GM19035 (cell line): Measurements from ENCODE around the gene SELENOV.
A peak's percentile ranks its signal among the peaks of the same experiment; 100 is the strongest.
"Not testable (repeated sequence)": the region's sequence is repeated elsewhere in the genome, so short reads cannot be mapped to it uniquely, and the experiment has no call there.

Experiments used
- ATAC-seq: cut with Tn5 transposase; IDR thresholded peaks from one replicate; pipeline ENCODE4 v1.9.1; 2021; ENCODE audit not compliant: unreplicated experiment

SELENOV gene

DNA sequence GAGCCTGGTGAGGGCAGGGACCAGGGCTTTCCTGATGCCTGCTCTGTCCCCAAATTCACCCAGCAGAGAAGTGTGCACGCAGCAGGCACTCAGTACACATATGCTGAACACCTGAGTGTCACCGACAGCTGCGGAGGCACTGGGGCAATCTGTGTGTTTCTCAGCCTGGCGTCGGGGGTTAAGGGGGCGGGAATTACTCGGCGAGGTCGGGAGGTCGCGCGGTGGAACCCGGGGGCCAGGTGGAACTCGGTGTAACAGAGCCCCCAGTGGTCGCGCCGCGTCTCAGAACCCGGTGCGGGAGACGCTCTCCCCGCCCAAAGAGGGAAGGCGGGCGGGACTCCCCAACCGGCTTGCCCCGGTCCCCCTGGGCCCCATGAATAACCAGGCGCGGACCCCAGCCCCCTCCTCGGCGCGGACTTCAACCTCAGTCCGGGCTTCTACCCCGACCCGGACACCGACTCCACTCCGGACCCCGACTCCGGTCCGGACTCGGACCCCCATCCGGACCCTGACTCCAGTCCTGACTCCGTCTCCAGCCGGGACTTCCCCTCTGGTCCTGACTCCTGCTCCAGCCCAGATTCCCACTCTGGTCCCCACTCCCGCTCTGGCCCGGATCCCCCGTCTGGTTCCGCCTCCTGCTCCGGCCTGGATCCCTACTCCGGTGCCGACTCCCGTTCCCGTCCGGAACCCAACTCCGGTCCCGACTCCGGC lies at the start of gene SELENOV:
TSS of gene SELENOV (plus strand) at position 300 of the 711 bp plus-strand sequence. CDS start at position 374, 74 bp downstream.
- ATAC-seq, result no peak

DNA sequence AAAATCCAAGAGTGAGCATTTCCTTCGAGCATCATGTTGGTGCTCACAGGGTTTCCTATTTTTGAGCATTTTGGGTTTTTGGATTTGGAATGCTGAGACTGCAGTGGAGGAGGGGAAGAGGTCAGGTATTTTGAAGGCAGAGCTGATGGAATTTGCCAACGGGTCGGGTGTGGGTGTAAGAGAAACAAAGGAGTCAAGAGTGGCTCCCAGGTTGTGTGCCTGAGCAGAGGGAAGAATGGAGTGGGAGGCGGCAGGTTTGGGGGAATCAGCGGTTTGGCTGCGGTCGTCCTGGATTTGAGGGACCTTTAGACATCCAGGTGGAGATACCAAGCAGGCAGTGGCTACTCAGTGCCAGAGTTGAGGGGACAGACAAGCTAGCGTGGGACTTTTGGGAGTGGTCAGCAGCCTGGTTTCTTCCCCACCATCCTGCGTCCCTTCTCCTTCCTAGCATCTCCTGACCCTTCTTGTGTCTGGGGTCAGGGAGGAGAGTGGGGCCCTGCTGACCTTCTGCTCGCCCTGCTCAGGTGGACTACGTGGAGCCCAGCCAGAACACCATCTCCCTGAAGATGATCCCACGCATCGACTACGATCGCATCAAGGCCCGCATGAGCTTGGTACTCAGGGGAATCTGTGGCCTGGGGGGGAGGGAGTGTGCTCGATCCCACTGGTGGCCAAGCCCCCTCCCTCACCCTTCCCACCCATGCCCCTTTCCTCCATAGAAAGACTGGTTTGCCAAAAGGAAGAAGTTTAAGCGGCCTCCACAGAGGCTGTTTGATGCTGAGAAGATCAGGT lies 48.8 kb upstream of the SELENOV start:
- ATAC-seq, result no peak

- ATAC-seq, result no peak
Observed at GRCh38 chr19:39467941-39468340, 47.0 kb upstream of the SELENOV start.

DNA sequence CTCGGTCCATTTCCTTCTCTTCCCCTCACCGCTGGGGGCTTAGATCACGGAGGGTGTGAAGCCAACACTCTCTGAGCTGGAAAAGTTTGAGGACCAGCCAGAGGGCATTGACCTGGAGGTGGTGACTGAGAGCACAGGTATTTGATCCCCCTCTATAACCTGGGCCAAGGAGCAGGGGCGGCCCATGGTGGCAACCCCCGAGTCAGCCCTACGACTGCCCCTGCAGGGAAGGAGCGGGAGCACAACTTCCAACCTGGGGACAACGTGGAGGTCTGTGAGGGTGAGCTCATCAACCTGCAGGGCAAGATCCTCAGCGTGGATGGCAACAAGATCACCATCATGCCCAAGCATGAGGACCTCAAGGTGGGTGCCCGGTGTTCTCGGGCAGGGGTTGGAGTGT lies 45.9 kb upstream of the SELENOV start:
- ATAC-seq, result no peak

DNA sequence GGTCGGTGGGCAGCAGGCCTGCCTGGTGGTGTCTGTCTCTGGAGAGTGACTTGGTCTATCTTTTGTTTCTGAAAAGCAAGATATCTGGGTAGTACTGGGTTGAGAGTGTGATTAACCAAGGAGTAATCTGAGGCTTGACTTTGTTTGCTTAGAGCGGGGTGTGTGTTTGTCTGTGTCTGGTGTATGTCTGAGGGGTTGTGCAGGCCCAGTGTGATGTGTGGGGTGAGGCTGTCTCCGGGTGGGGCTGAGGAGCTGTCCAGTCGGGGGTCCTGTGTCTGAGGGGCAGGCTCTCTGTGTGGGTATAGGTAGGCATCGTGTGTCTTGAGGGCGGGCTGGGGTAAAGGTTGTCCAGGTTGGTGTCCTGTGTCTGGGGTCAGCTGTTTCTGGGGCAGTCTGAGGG lies 45.4 kb upstream of the SELENOV start:
- ATAC-seq, result no peak

DNA sequence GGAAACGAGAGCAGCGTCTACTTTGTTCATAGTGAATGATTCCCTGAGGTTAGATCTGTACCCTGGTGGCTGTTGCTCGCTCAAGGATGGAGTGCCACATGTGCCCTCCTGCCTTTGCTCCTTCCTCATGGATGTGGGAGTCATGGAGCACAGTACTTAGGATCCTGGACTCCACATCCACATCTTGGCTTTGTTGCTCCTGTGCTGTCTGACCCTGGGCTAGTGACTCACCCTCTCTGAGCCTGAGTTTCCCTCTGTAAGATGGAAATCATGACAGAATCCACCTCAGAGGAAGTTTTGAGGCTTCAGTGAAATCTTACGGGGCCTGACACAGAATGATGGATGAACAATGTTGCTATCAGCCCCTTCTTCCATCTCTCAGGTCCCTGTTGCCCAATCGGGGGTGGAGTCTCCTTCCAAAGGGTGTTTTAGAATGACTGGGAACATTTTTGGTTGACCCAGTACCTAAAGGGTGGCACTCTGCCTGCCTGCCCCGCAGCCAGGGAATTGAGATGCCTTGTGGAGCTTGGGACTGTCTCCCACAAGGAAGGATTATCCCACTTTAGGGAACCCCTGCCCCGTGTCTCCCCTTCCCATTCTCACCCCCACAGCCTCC lies 44.1 kb upstream of the SELENOV start:
- ATAC-seq, result no peak

GRCh38 chr19:39471756-39472536 lies 43.0 kb upstream of the SELENOV start:
- ATAC-seq, result no peak

DNA sequence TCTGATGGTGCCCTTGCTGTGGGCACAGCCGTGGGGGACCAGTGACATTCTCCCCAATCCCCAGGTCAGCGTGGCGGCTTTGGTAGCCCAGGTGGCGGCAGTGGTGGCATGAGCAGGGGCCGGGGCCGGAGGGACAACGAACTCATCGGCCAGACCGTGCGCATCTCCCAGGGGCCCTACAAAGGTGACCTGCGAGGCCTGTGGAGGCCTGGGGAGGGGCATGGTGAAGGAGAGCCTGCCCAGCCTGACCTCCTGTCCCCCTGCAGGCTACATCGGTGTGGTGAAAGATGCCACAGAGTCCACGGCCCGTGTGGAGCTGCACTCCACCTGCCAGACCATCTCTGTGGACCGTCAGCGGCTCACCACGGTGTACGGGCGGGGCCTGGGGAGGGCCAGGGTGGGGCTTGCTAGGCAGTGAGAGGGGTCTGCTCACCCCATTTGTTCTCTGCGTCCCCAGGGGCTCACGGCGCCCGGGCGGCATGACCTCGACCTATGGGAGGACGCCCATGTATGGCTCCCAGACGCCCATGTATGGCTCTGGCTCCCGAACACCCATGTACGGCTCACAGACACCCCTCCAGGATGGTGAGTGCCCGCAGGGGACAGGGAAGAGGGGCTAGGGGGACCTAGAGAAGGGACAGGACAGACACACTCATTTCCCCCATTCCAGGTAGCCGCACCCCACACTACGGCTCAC lies 42.0 kb upstream of the SELENOV start:
- no peak for ATAC-seq

DNA sequence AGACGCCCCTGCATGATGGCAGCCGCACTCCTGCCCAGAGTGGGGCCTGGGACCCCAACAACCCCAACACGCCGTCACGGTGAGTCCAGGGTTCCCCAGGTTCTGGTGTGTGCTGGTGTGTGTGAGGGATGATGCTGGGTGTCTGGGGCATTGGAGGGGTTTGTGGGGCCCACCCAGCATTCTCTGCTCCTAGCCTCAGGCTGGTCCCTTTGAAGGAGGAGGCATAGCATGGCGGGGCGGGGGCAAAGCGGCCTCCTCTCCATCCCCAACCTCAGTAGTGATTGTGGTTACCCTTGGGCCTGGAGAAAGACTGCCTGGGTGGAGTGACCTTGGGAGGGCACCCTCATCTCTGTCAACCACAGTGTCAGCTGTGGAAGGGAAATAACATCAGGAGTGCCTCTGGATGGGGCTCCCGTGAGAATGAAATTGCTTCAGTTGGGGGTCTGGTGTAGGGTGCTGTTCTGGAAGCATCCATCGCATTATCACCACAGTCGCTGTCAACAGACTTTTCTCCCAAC lies 41.4 kb upstream of the SELENOV start:
- no peak for ATAC-seq

GRCh38 chr19:39474139-39474620 lies 40.8 kb upstream of the SELENOV start:
- ATAC-seq, result no peak

GRCh38 chr19:39475748-39476147 lies 39.2 kb upstream of the SELENOV start:
- ATAC-seq, result no peak

GRCh38 chr19:39479319-39479801 lies 35.6 kb upstream of the SELENOV start:
- not testable (repeated sequence) for ATAC-seq

GRCh38 chr19:39479916-39480315 lies 35.0 kb upstream of the SELENOV start:
- ATAC-seq, result no peak

GRCh38 chr19:39480337-39481228 lies 34.4 kb upstream of the SELENOV start, which contains the start of gene TIMM50:
Gene TIMM50, plus strand, starts transcription at chr19:39480838. Its CDS starts 16 bp downstream, at chr19:39480854.
- peak; percentile 87 for ATAC-seq

GRCh38 chr19:39481229-39481545 lies 33.8 kb upstream of the SELENOV start:
- ATAC-seq, result no peak

GRCh38 chr19:39481676-39482075 lies 33.3 kb upstream of the SELENOV start:
- ATAC-seq, result no peak

DNA sequence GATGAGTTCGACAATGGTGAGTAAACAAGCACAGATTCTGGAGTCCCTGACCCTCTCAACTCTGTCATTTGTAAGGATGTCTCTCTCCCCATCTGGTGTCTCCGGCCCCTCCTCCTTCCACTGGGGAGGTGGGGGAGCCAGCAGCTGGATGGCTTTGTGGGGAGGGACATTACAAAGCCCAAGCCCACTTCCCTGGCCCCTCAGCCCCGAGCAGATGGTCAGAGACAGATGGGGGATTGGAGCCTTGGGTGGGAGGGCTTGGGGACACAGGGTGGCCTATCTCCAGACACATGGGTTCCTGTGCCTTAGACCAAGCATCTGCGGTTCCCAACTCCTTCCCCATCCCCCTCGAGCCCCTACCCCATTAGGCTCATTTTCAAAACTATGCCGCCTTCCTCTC lies 31.8 kb upstream of the SELENOV start:
- ATAC-seq, result no peak

GRCh38 chr19:39489756-39490155 lies 25.2 kb upstream of the SELENOV start:
- ATAC-seq, result no peak

- no peak for ATAC-seq
Observed at GRCh38 chr19:39492225-39492624, 22.7 kb upstream of the SELENOV start.
